Stimulated activated CD8-positive, alpha-beta memory T cell treated with anti-CD3 and anti-CD28 coated beads, Interleukin-15, amount 100 ng/mL, for 4 hours (primary cell): ENCODE measurements around the gene RTP1.
"Not testable (repeated sequence)": the region's sequence is repeated elsewhere in the genome, so short reads cannot be mapped to it uniquely, and the experiment has no call there.

Experiments
- DNase-seq, 2 donors: peaks; one replicate each; pipeline ENCODE4 v3.0.0-alpha.2; 2020; ENCODE audit warnings: low read depth in 2 of 2

The RTP1 gene

GRCh38 chr3:187197335-187197649 lies at the start of gene RTP1:
TSS of gene RTP1 (plus strand) at chr3:187197486. CDS start at chr3:187197516, 30 bp downstream.
- no peak for DNase-seq

- no peak for DNase-seq
Measured at GRCh38 chr3:187150186-187150585, 47.1 kb upstream of the RTP1 start.

- peak in 1 of 2 donors; percentile 25 for DNase-seq
Measured at GRCh38 chr3:187150599-187150998, 46.7 kb upstream of the RTP1 start.

- DNase-seq: no peak
Measured at GRCh38 chr3:187161556-187161955, 35.7 kb upstream of the RTP1 start.

- DNase-seq: no peak
Measured at GRCh38 chr3:187162265-187162953, 34.9 kb upstream of the RTP1 start.

GRCh38 chr3:187165144-187165543 lies 32.1 kb upstream of the RTP1 start:
- DNase-seq: peak in 1 of 2 donors; percentile 6

- DNase-seq: no peak
Measured at GRCh38 chr3:187166750-187167149, 30.5 kb upstream of the RTP1 start.

- DNase-seq: no peak
Measured at GRCh38 chr3:187167777-187168176, 29.5 kb upstream of the RTP1 start.

GRCh38 chr3:187169231-187169960 lies 27.9 kb upstream of the RTP1 start:
- no peak for DNase-seq

- not testable (repeated sequence) for DNase-seq
Measured at GRCh38 chr3:187170911-187171310, 26.4 kb upstream of the RTP1 start.

GRCh38 chr3:187172929-187173328 lies 24.4 kb upstream of the RTP1 start:
- no peak for DNase-seq

- no peak for DNase-seq
Measured at GRCh38 chr3:187181454-187182170, 15.7 kb upstream of the RTP1 start.

GRCh38 chr3:187183210-187183862 lies 13.9 kb upstream of the RTP1 start:
- no peak for DNase-seq

GRCh38 chr3:187183903-187184302 lies 13.4 kb upstream of the RTP1 start:
- DNase-seq: no peak

GRCh38 chr3:187185759-187186158 lies 11.5 kb upstream of the RTP1 start:
- no peak for DNase-seq

GRCh38 chr3:187186375-187186774 lies 10.9 kb upstream of the RTP1 start:
- DNase-seq: no peak

- DNase-seq: no peak
Measured at GRCh38 chr3:187186801-187187421, 10.4 kb upstream of the RTP1 start.

GRCh38 chr3:187188931-187189330 lies 8.4 kb upstream of the RTP1 start:
- DNase-seq: no peak

- no peak for DNase-seq
Measured at GRCh38 chr3:187191271-187191670, 6.0 kb upstream of the RTP1 start.

- DNase-seq: no peak
Measured at GRCh38 chr3:187193181-187193580, 4.1 kb upstream of the RTP1 start.

GRCh38 chr3:187196573-187197334 lies 532 bp upstream of the RTP1 start:
- DNase-seq: no peak
